ENCODE results near the gene IL20RB.
A peak's percentile ranks its signal among the peaks of the same experiment; 100 is the strongest.
"Not testable (repeated sequence)": the region's sequence is repeated elsewhere in the genome, so short reads cannot be mapped to it uniquely, and the experiment has no call there.

IL20RB gene

GRCh38 chr3:137010137-137010536, 52.4 kb downstream of the IL20RB start:
- no peak for DNase-seq (ENCODE audit: low read depth)
- TF ChIP-seq CTCF (IDR thresholded peaks at IDR 0.05; ENCODE audit: insufficient read depth, low read depth, low read length, missing control alignments), result no peak
- H3K4me3 ChIP-seq (ENCODE audit: low read depth, low read length), result no peak overlapping the region

- no peak for TF ChIP-seq CTCF (IDR thresholded peaks at IDR 0.05; ENCODE audit: insufficient read depth, low read depth, low read length, missing control alignments)
- no peak overlapping the region for H3K4me3 ChIP-seq (ENCODE audit: low read depth, low read length)
- no peak for DNase-seq (ENCODE audit: low read depth)
Measured at GRCh38 chr3:137011153-137011552, 53.4 kb downstream of the IL20RB start.

GRCh38 chr3:137012097-137012501, 54.3 kb downstream of the IL20RB start:
- no peak for DNase-seq (ENCODE audit: low read depth)
- TF ChIP-seq CTCF (IDR thresholded peaks at IDR 0.05; ENCODE audit: insufficient read depth, low read depth, low read length, missing control alignments), result no peak
- no peak overlapping the region for H3K4me3 ChIP-seq (ENCODE audit: low read depth, low read length)

GRCh38 chr3:137013951-137014688, 56.3 kb downstream of the IL20RB start:
- DNase-seq (ENCODE audit: low read depth), result peak; percentile 86
- H3K4me3 ChIP-seq (ENCODE audit: low read depth, low read length), result no peak overlapping the region
- peak; percentile 73 for TF ChIP-seq CTCF (IDR thresholded peaks at IDR 0.05; ENCODE audit: insufficient read depth, low read depth, low read length, missing control alignments)

- H3K4me3 ChIP-seq (ENCODE audit: low read depth, low read length); DNase-seq (ENCODE audit: low read depth): not testable (repeated sequence)
Measured at GRCh38 chr3:137017316-137017715, 59.5 kb downstream of the IL20RB start.

GRCh38 chr3:137020315-137020714, 62.5 kb downstream of the IL20RB start:
- DNase-seq (ENCODE audit: low read depth), result no peak
- TF ChIP-seq CTCF (IDR thresholded peaks at IDR 0.05; ENCODE audit: insufficient read depth, low read depth, low read length, missing control alignments), result no peak

GRCh38 chr3:137020888-137021287, 63.1 kb downstream of the IL20RB start:
- H3K4me3 ChIP-seq (ENCODE audit: low read depth, low read length), result no peak overlapping the region
- no peak for TF ChIP-seq CTCF (IDR thresholded peaks at IDR 0.05; ENCODE audit: insufficient read depth, low read depth, low read length, missing control alignments)
- no peak for DNase-seq (ENCODE audit: low read depth)

More at GRCh38 chr3:137020315-137020714, 62.5 kb downstream of the IL20RB start:
- H3K4me3 ChIP-seq (ENCODE audit: low read depth, low read length), result no peak overlapping the region

Measured in GM12865 (cell line).